Right ventricle myocardium inferior (tissue), 1 donor: ENCODE measurements around the gene LILRB5. TPM values are rescaled to one million over a fixed set of nuclear protein-coding genes. Genes with fewer than 3 reads are reported as not detected.
"Not testable (repeated sequence)": the region's sequence is repeated elsewhere in the genome, so short reads cannot be mapped to it uniquely, and the experiment has no call there.

ENCODE experiments used
- ATAC-seq: fragments of 200-7000 bp; cut with Tn5 transposase; one replicate; pipeline ENCODE4 v1.9.1; 2020; ENCODE audit warnings: mild to moderate bottlenecking, moderate library complexity
- DNase-seq: peaks from one replicate; pipeline ENCODE4 v3.0.0; 2021; ENCODE audit errors: missing footprints
- intact Hi-C: fragments of 100-400 bp; cut with DNase I; formaldehyde crosslinking; loops from one replicate; pipeline ENCODE4 v1.11.0; 2022
- total RNA-seq: library from RNA; stranded (reverse); fragmentation: NEBNext Ultra II Directional; extraction: Animal tissue kit (Norgen Biotek cat#: 25700); gene quantifications from one replicate; pipeline ENCODE4 v1.2.1, GENCODE V29; 2021
- donor health status: DM: no; HTN: yes; CAD: no; lungs with severe emphysema.

Gene LILRB5
- total RNA-seq, 1 donor from 2014 or later: 8.5 TPM

DNA sequence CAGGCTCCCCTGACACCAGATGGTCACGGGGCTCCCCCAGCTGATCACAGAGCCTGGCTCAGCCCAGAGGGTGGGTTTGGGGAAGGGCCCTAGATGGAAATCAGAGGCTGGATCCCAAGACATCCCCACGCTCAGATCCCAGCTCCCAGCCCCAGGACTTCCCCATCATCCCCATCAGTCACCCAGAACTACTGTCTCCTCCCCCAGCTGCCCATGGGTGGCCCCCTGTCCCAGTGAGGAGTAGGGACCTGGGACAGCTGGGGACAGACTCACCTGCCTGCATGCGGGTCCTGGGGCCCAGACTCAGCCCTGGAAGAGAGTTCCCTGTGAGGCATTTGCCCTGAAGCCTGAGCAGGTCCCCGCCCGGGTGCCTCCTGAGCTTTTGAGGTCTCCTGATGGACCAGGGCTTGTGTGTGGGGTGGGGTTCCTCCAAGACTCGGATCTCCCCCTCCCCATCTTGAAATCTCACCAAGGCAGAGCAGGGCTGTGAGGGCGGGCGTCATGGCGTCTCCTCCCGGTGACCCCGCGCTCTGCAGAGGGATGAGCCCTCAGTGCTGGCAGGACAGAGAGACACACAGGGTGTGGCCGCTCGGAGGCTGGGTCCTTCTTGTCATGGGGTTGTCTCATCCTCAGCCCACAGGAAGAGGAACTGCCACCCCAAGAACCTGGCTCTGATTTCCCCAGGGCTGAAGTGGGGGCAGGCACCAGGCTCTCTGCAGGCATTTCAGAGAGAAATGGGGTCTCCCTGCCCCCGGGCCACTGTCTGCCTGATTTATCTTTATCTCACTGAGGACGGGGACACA lies 34.4 kb downstream of the LILRB5 start, which contains the start of gene LILRB3:
Gene LILRB3, minus strand, starts transcription at position 534 of the 803 bp plus-strand sequence. Its CDS starts 31 bp downstream, at position 503.
- intact Hi-C loops: not testable (repeated sequence)
- DNase-seq (peak; percentile 79), ATAC-seq (peak; percentile 88)

DNA sequence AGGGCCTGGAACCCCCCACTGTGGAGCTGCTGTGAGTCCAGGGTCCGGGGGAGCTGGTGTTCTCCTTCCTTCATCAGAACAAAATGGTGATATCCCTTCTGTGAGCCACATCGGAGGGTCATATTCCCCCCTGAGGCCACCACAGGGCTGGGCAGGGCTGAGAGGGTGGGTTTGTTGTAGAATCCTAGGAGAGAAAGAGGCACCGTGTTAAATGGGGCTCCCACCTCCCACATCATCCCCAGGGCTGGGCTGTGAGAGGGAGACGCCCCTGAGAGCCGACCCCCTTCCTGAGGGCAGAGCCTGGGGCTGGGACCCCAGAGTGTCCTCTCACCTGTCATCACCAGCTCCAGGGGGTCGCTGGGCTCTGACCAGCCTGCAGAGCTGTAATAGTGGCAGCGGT lies 35.1 kb downstream of the LILRB5 start:
- DNase-seq, ATAC-seq, intact Hi-C loops: not testable (repeated sequence)

- intact Hi-C loops, ATAC-seq, DNase-seq: not testable (repeated sequence)
Observed at GRCh38 chr19:54219702-54220101, 37.4 kb downstream of the LILRB5 start.

- intact Hi-C loops: no loop called here
- DNase-seq (no peak), ATAC-seq (no peak)
Observed at GRCh38 chr19:54218960-54219661, 38.0 kb downstream of the LILRB5 start.

- no peak for DNase-seq
- intact Hi-C loops: no loop called here
- no peak for ATAC-seq
Observed at GRCh38 chr19:54218259-54218658, 38.8 kb downstream of the LILRB5 start.

DNA sequence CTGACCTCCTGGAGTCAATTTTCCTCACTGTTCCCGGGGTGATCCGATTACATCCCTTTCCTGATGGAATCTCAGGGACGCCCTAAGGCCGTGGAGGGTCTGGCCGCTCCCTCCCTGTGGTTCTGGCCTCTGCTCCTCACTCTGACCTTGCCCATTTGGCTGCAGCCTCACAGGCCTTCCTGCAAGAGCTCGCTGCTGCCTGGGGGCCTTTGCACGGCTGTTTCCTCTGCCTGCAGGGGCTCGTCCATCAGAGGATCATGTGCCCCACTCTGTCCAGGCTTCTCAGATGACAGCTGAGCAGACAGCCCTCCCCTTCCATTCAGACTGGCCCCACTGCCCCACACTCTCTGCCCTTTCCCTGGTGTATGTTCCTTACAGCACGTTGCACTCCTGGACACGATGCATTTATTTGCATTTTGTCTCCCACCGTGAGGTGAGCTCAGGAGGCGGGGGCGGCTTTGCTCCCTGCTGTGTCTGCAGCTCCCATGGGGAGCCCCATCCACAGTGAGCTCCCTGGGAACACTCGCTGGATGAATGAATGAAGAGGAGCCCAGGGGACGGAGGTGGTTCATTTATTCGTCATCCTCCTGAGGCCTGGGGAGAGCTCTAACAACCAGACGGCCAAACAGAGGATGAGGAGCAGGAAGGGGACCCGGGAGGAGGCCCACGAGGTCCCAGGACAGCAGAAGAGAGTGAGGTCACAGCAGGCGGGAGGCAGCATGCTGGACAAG lies 39.4 kb downstream of the LILRB5 start:
- DNase-seq, intact Hi-C loops, ATAC-seq: not testable (repeated sequence)

GRCh38 chr19:54216869-54217268 lies 40.2 kb downstream of the LILRB5 start:
- intact Hi-C loops: no loop called here
- no peak for DNase-seq
- no peak for ATAC-seq

DNA sequence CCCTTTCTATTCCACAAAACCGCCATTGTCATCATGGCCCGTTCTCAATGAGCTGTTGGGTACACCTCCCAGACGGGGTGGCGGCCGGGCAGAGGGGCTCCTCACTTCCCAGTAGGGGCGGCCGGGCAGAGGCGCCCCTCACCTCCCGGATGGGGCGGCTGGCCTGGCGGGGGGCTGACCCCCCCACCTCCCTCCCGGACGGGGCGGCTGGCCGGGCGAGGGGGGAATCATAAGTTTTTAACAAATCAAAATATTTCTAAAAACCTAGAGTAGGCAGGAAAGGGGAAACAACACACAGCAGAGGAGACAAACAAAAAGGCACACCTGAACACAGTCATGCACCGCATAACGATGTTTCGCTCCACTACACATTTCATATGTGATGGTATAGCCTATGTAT lies 42.3 kb downstream of the LILRB5 start:
- ATAC-seq, intact Hi-C loops, DNase-seq: not testable (repeated sequence)

DNA sequence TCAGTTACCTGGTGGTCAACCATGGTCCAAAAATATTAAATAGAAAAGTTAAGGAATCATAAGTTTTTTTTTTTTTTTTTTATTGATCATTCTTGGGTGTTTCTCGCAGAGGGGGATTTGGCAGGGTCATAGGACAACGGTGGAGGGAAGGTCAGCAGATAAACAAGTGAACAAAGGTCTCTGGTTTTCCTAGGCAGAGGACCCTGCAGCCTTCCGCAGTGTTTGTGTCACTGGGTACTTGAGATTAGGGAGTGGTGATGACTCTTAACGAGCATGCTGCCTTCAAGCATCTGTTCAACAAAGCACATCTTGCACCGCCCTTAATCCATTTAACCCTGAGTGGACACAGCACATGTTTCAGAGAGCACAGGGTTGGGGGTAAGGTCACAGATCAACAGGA lies 42.9 kb downstream of the LILRB5 start:
- ATAC-seq, DNase-seq, intact Hi-C loops: not testable (repeated sequence)

DNA sequence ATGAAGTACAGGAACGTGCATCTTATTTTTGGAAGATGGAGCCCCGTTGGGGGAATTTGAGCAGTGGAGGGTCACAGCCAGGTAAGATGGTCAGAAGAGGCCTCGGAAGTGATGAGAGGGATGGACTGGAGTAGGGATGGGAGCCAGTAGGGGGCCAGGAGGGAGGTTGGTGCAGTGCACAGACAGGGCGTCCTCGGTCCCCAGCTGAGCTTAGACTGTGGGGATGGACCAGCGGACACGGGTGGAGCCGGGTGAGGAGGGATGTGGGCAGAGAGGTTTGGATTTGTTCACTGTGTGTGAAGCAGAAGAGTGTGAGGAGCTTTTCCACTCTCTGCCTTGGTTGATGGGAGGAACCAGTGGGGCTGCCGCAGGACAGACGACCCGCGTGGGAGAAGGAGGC lies 45.8 kb downstream of the LILRB5 start:
- intact Hi-C loops: no loop called here
- no peak for DNase-seq
- ATAC-seq: no peak

GRCh38 chr19:54209811-54210494 lies 47.1 kb downstream of the LILRB5 start:
- DNase-seq (peak; percentile 91), ATAC-seq (peak; percentile 67)
- intact Hi-C loops: no loop called here

DNA sequence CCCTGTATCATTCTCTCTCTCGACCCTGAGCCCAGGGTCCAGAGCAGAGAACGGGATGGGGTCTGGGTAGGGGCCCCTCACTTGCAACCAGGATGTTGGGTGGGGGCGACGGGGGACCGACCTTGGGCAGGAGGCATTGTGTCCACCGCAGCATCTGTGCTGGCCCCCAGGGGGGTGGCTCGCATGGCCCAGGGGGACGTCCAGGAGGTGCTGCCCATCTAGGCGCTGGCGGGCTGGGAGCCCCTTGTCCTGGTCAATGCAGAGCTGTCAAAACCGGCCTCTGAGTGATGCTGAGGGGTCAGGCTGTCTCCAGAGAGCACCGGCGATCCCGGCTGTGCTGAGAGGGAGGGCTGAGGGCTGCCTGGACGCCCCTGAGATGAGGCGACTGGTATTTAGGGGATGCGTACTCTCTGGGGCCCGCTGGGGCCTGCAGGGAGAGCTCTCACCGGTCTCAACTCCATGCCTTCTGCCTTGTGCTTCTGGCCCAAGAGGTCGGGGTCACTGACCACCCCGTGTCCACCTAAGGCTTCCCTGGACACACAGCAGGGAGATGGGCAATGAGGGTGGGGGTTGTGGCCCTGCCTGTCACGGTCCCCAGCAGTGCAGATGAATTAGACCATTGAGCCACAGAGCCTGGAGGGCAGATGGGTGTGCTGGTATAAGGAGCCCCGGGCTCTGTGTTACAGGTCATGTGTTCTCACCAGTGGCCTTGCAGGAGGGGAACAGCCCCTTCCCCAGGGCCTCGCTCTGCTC lies 47.8 kb downstream of the LILRB5 start:
- intact Hi-C loops: no loop called here
- ATAC-seq (no peak), DNase-seq (no peak)

DNA sequence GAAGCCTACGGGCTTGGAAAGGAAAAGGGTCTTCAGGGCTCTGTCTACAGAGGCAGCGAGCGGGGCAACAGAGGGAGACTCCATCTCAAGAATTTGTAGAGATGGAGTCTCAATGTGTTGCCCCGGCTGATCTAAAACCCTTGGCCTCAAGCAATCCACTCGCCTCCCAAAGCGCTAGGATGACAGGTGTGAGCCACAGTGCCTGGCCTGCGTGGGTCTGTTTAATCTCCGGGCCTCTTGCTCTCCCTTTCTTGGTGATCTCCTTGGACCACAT lies 48.4 kb downstream of the LILRB5 start:
- no peak for ATAC-seq

DNA sequence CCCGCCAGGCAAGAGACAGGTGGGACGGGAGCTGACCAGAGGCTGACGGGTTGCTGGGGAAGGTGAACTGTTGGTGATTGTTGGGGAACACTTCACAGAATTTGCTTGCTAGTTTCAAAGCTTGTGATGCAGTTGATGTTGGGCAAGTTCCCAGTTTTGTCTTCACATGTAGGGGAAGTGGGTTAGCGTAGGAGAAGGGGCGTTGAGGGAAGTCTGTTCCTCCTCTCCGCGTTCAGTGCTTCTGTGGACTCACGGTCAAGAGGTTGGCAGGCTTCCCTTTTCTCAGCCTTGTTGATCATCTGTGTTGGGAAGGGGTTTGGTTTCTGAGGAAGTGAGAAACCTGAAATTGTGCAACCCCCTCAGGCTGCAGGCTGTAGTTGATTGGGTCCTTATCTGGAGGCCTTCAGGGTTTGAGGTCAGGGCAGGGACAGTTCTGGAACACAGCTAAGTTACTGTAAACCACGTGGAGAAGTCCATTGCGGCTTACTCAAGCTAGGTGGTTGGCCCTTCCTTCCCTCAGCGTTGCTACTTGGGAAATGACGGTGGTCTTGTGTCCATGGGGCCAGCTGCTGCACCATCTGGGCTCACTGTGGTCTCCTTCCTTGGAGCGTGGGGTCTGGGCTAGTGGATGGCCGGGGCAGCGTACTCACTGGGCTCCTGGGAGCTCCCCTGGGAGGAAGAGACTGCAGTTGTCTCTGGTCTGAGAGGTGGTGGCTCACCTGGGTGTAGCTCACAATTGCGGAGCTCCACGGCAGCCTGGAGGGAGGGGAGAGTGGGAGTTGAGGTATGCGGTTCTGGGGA lies 48.9 kb downstream of the LILRB5 start:
- intact Hi-C loops: no loop called here
- peak; percentile 70 for ATAC-seq

More for the DNA sequence above, 48.4 kb downstream of the LILRB5 start:
- intact Hi-C loops: no loop called here
- no peak for DNase-seq

GRCh38 chr19:54207676-54207982 lies 49.4 kb downstream of the LILRB5 start:
- ATAC-seq (no peak), DNase-seq (no peak)
- intact Hi-C loops: no loop called here

More for the DNA sequence above, 48.9 kb downstream of the LILRB5 start:
- peak; percentile 86 for DNase-seq

GRCh38 chr19:54207193-54207592 lies 49.9 kb downstream of the LILRB5 start:
- ATAC-seq, intact Hi-C loops: not testable (repeated sequence)
- DNase-seq: peak; percentile 84

DNA sequence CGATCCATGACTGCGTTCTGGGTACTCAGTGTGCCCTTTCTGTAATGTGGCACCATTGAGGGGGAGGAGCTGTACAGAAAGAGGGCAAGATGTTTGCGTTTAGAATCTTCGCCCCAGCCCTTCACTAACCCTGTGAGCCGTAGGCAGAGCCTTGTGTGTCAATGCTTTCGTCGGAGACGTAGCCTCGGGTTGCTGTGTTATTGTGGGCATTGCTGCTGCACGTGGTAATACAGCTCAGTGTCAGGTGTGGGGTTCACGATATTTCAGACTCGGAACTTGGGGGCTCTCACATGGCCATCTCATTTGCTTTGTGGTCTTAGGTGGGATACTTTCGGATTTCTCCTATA lies 50.3 kb downstream of the LILRB5 start:
- no peak for DNase-seq
- intact Hi-C loops: no loop called here
- no peak for ATAC-seq
